ENCODE measurements around the gene TMC3.
"Not testable (repeated sequence)": the region's sequence is repeated elsewhere in the genome, so short reads cannot be mapped to it uniquely, and the experiment has no call there.

TMC3 gene

GRCh38 chr15:81343371-81343770 is 30.6 kb downstream of the TMC3 start:
- DNase-seq: no peak

- DNase-seq: no peak
These were observed 32.7 kb downstream of the TMC3 start for GRCh38 chr15:81341351-81341750.

- no peak for DNase-seq
These were observed 34.2 kb downstream of the TMC3 start for GRCh38 chr15:81339851-81340250.

- no peak for DNase-seq
These were observed 34.7 kb downstream of the TMC3 start for GRCh38 chr15:81339321-81339720.

GRCh38 chr15:81338170-81339007 is 35.6 kb downstream of the TMC3 start:
- no peak for DNase-seq

GRCh38 chr15:81337713-81338157 is 36.3 kb downstream of the TMC3 start:
- no peak for DNase-seq

- DNase-seq: no peak
These were observed 36.8 kb downstream of the TMC3 start for GRCh38 chr15:81337241-81337640.

- DNase-seq: no peak
These were observed 37.4 kb downstream of the TMC3 start for GRCh38 chr15:81336568-81336967.

GRCh38 chr15:81335631-81336030 is 38.4 kb downstream of the TMC3 start:
- DNase-seq: no peak

GRCh38 chr15:81334768-81335435 is 39.1 kb downstream of the TMC3 start:
- DNase-seq: no peak

GRCh38 chr15:81333363-81333762 is 40.6 kb downstream of the TMC3 start:
- no peak for DNase-seq

- DNase-seq: no peak
These were observed 41.7 kb downstream of the TMC3 start for GRCh38 chr15:81332326-81332725.

- no peak for DNase-seq
These were observed 42.4 kb downstream of the TMC3 start for GRCh38 chr15:81331600-81331999.

- not testable (repeated sequence) for DNase-seq
These were observed 42.9 kb downstream of the TMC3 start for GRCh38 chr15:81331141-81331540.

GRCh38 chr15:81330366-81331090 is 43.5 kb downstream of the TMC3 start:
- no peak for DNase-seq

GRCh38 chr15:81329446-81329845 is 44.6 kb downstream of the TMC3 start:
- no peak for DNase-seq

- no peak for DNase-seq
These were observed 46.5 kb downstream of the TMC3 start for GRCh38 chr15:81327516-81327915.

- no peak for DNase-seq
These were observed 47.4 kb downstream of the TMC3 start for GRCh38 chr15:81326466-81327212.

GRCh38 chr15:81323944-81324881 is 49.8 kb downstream of the TMC3 start, which contains the start of gene STARD5:
Gene STARD5, minus strand, starts transcription at chr15:81324141. Its CDS starts 42 bp downstream, at chr15:81324099.
- DNase-seq: peak; percentile 84

- no peak for DNase-seq
These were observed 50.5 kb downstream of the TMC3 start for GRCh38 chr15:81323559-81323943.

- DNase-seq: no peak
These were observed 51.2 kb downstream of the TMC3 start for GRCh38 chr15:81322676-81323253.

Data from NCI-H2081 treated with DMSO at 0.1 percent for 48 hours (cell line).